Breast epithelium (tissue), 3 donors: ENCODE measurements around the gene HIVEP3.

Experiments
- POLR2A ChIP-seq: fragments of 450-650 bp; IDR thresholded peaks from one replicate; pipeline ENCODE4 v1.6.1; 2016; ENCODE audit warnings: antibody characterized with exemption, mild to moderate bottlenecking, moderate library complexity
- POLR2AphosphoS5 ChIP-seq, 3 donors: sonication (generic); formaldehyde crosslinking; IDR thresholded peaks; one replicate each; pipeline ENCODE4 v1.6.1; 2017; ENCODE audit warnings: antibody characterized with exemption in 3 of 3
- TF ChIP-seq, protein P1 (sequence below), 3 donors: fragments of 450-650 bp; IDR thresholded peaks; one replicate each; pipeline ENCODE4 v1.5.1; 2016 to 2017; ENCODE audit warnings: antibody characterized with exemption in 3 of 3, mild to moderate bottlenecking in 3 of 3, moderate library complexity in 3 of 3

DNA sequence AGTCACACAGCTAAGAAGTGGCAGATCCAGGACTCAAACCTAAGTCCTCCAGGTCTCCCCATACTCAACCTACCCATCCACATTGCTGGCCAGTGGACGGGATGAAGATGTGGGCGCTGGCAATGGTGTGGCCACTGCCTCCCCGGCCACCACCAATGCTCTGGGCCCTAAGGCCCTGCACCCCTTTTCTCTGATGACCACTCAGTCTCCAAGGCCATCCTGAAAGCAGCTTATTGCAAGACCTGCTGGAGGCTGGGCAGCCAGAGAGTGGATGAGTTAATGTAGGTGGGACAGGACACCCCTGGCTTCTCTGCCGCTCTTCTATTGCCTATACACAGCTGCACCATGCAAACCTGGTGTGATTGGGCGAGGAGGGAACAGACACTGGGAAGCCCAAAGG, 178.7 kb downstream of the HIVEP3 start:
- TF ChIP-seq, protein P1, sequence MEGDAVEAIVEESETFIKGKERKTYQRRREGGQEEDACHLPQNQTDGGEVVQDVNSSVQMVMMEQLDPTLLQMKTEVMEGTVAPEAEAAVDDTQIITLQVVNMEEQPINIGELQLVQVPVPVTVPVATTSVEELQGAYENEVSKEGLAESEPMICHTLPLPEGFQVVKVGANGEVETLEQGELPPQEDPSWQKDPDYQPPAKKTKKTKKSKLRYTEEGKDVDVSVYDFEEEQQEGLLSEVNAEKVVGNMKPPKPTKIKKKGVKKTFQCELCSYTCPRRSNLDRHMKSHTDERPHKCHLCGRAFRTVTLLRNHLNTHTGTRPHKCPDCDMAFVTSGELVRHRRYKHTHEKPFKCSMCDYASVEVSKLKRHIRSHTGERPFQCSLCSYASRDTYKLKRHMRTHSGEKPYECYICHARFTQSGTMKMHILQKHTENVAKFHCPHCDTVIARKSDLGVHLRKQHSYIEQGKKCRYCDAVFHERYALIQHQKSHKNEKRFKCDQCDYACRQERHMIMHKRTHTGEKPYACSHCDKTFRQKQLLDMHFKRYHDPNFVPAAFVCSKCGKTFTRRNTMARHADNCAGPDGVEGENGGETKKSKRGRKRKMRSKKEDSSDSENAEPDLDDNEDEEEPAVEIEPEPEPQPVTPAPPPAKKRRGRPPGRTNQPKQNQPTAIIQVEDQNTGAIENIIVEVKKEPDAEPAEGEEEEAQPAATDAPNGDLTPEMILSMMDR (IDR thresholded peaks at IDR 0.05): no peak
- TF ChIP-seq POLR2AphosphoS5 (IDR thresholded peaks at IDR 0.05) (no peak), POLR2A (no peak)
